H1 (cell line): Measurements from ENCODE around the gene GRIK4. TPM values are rescaled to one million over a fixed set of nuclear protein-coding genes. Genes with fewer than 3 reads are reported as not detected.
A peak's percentile ranks its signal among the peaks of the same experiment; 100 is the strongest.

ENCODE experiments used
- CTCF ChIA-PET: fragments of 300-600 bp; sonication (Branson Sonifier 250); formaldehyde crosslinking; loops from one replicate; lab custom pipeline; 2021; ENCODE audit not compliant: partially characterized antibody; lab: Charles Lee
- POLR2A ChIA-PET: fragments of 300-600 bp; sonication (Branson Sonifier 250); formaldehyde crosslinking; loops from one replicate; lab custom pipeline; 2021; ENCODE audit warnings: inconsistent platforms; ENCODE audit not compliant: partially characterized antibody; lab: Charles Lee
- DNase-seq, 2 experiments: peaks; one replicate each; pipeline versions ENCODE4 v3.0.0 to v3.0.0-alpha.2; 2010 to 2022; ENCODE audit warnings: low spot score in 2 of 2, low read depth in 1 of 2, mixed read lengths in 1 of 2
- FAIRE-seq: peaks from 2 replicates; lab custom pipeline; 2011; peaks lifted over from hg19 to GRCh38; lab: Jason Lieb, UNC
- H2AFZ ChIP-seq: 2 replicates; pipeline ENCODE4 v1.8.1; 2012; ENCODE audit warnings: low read length, inconsistent platforms
- H2AK5ac ChIP-seq: 2 replicates; pipeline ENCODE4 v1.6.1; 2013; ENCODE audit warnings: low read depth, low read length
- H2BK120ac ChIP-seq: replicated peaks from 2 replicates; pipeline ENCODE3; 2013; ENCODE audit warnings: low read depth, low read length, inconsistent platforms
- H2BK12ac ChIP-seq: 2 replicates; pipeline ENCODE4 v1.6.1; 2013; ENCODE audit warnings: low read depth, low read length
- H2BK15ac ChIP-seq: 2 replicates; pipeline ENCODE4 v1.6.1; 2013; ENCODE audit warnings: low read length
- H2BK20ac ChIP-seq: 2 replicates; pipeline ENCODE4 v1.6.1; 2013; ENCODE audit warnings: low read length
- H2BK5ac ChIP-seq: 2 replicates; pipeline ENCODE4 v1.6.1; 2013; ENCODE audit warnings: low read depth, low read length
- H3K14ac ChIP-seq: 2 replicates; pipeline ENCODE4 v1.6.1; 2013; ENCODE audit warnings: inconsistent platforms; ENCODE audit not compliant: insufficient read length
- H3K18ac ChIP-seq: 2 replicates; pipeline ENCODE4 v1.6.1; 2013; ENCODE audit warnings: low read length; ENCODE audit errors: extremely low read depth
- H3K23ac ChIP-seq: 2 replicates; pipeline ENCODE4 v1.6.1; 2013; ENCODE audit warnings: inconsistent platforms; ENCODE audit not compliant: insufficient read length
- H3K23me2 ChIP-seq: 2 replicates; pipeline ENCODE4 v1.6.1; 2013; ENCODE audit warnings: low read depth, low read length
- H3K27ac ChIP-seq: 2 replicates; pipeline ENCODE4 v1.6.1; 2011; ENCODE audit warnings: low read depth, low read length, inconsistent platforms
- H3K27me3 ChIP-seq, 4 experiments: replicated peaks in 1 of 4; 1 replicate in 1 of 4; 2 replicates in 3 of 4; pipeline versions ENCODE4 v1.6.1 to v1.8.1; 2011 to 2013; ENCODE audit warnings: low read length in 3 of 4, mild to moderate bottlenecking in 3 of 4, inconsistent platforms in 2 of 4, mixed read lengths in 2 of 4, moderate library complexity in 1 of 4; ENCODE audit not compliant: control insufficient read depth in 3 of 4, insufficient read depth in 3 of 4; ENCODE audit errors: extremely low read depth in 1 of 4
- H3K36me3 ChIP-seq, 4 experiments: 2 replicates each; pipeline versions ENCODE4 v1.6.1 to v1.8.1; 2011 to 2013; ENCODE audit warnings: mild to moderate bottlenecking in 4 of 4, low read length in 3 of 4, moderate library complexity in 2 of 4, control low read depth in 1 of 4, inconsistent platforms in 1 of 4; ENCODE audit not compliant: insufficient read depth in 4 of 4, control insufficient read depth in 2 of 4
- H3K4ac ChIP-seq: replicated peaks from 2 replicates; pipeline ENCODE3; 2013; ENCODE audit warnings: low read length, low read depth, mixed read lengths, inconsistent platforms; ENCODE audit not compliant: insufficient read length
- H3K4me1 ChIP-seq, 4 experiments: replicated peaks in 1 of 4; 1 replicate in 1 of 4; 2 replicates in 3 of 4; pipeline versions ENCODE4 v1.6.1 to v1.8.1; 2011 to 2013; ENCODE audit warnings: low read length in 3 of 4, inconsistent platforms in 2 of 4, mixed read lengths in 1 of 4; ENCODE audit not compliant: insufficient read depth in 4 of 4, control insufficient read depth in 3 of 4
- H3K4me2 ChIP-seq, 2 experiments: 2 replicates each; pipeline versions ENCODE4 v1.6.1 to v1.8.1; 2011 to 2013; ENCODE audit warnings: low read depth in 2 of 2, low read length in 2 of 2, control low read depth in 1 of 2, inconsistent platforms in 1 of 2, mild to moderate bottlenecking in 1 of 2; ENCODE audit not compliant: insufficient read depth in 1 of 2
- H3K4me3 ChIP-seq, 4 experiments: fragments of 200-600, 300-600 bp in 1 of 4; sonication (generic), shearing (Covaris generic), sonication (Bioruptor Twin) in 1 of 4; 2 replicates each; pipeline versions ENCODE4 v1.5.1 to v1.8.1; 2011 to 2016; ENCODE audit warnings: low read length in 4 of 4, low read depth in 3 of 4, control low read depth in 2 of 4, inconsistent platforms in 2 of 4, mild to moderate bottlenecking in 2 of 4, mixed read lengths in 1 of 4, moderate library complexity in 1 of 4; ENCODE audit not compliant: insufficient read depth in 2 of 4; ENCODE audit errors: extremely low read depth in 1 of 4
- H3K56ac ChIP-seq: replicated peaks from 2 replicates; pipeline ENCODE3; 2013; ENCODE audit warnings: low read depth, mild to moderate bottlenecking, mixed read lengths, low read length, inconsistent platforms; ENCODE audit not compliant: insufficient read length
- H3K79me1 ChIP-seq: 2 replicates; pipeline ENCODE4 v1.6.1; 2013; ENCODE audit warnings: low read depth, low read length, control low read depth
- H3K79me2 ChIP-seq, 2 experiments: 2 replicates each; pipeline versions ENCODE4 v1.6.1 to v1.8.1; 2012 to 2013; ENCODE audit warnings: low read length in 2 of 2, mild to moderate bottlenecking in 2 of 2, inconsistent platforms in 1 of 2; ENCODE audit not compliant: insufficient read depth in 2 of 2, control insufficient read depth in 1 of 2
- H3K9ac ChIP-seq, 4 experiments: replicated peaks in 1 of 4; 1 replicate in 1 of 4; 2 replicates in 3 of 4; pipeline versions ENCODE4 v1.6.1 to v1.8.1; 2011 to 2013; ENCODE audit warnings: low read depth in 3 of 4, low read length in 3 of 4, control low read depth in 2 of 4, mild to moderate bottlenecking in 2 of 4, moderate library complexity in 2 of 4, inconsistent platforms in 1 of 4; ENCODE audit errors: extremely low read depth in 1 of 4
- H3K9me3 ChIP-seq, 2 experiments: 2 replicates each; pipeline versions ENCODE4 v1.6.1 to v1.8.1; 2012 to 2013; ENCODE audit warnings: mild to moderate bottlenecking in 2 of 2, moderate library complexity in 2 of 2, control low read depth in 1 of 2, inconsistent platforms in 1 of 2, low read depth in 1 of 2, low read length in 1 of 2, mixed read lengths in 1 of 2; ENCODE audit not compliant: insufficient read depth in 2 of 2
- H4K20me1 ChIP-seq, 2 experiments: replicated peaks in 1 of 2; 2 replicates each; pipeline versions ENCODE3 to v1.8.1; 2011 to 2013; ENCODE audit warnings: inconsistent platforms in 2 of 2, low read length in 2 of 2, mild to moderate bottlenecking in 1 of 2; ENCODE audit not compliant: insufficient read depth in 2 of 2, control insufficient read depth in 1 of 2
- H4K5ac ChIP-seq: 2 replicates; pipeline ENCODE4 v1.6.1; 2013; ENCODE audit warnings: low read length, low read depth, mixed read lengths, inconsistent platforms; ENCODE audit not compliant: insufficient read length
- H4K8ac ChIP-seq: 2 replicates; pipeline ENCODE4 v1.8.0; 2013; ENCODE audit warnings: mild to moderate bottlenecking, moderate library complexity, low read length, inconsistent platforms; ENCODE audit not compliant: insufficient read depth; ENCODE audit errors: extremely low read depth
- H4K91ac ChIP-seq: replicated peaks from 2 replicates; pipeline ENCODE3; 2013; ENCODE audit warnings: low read length, mixed read lengths, inconsistent platforms; ENCODE audit not compliant: insufficient read length
- CHD1 ChIP-seq: IDR thresholded peaks from 2 replicates; pipeline ENCODE4 v1.6.1; 2012; ENCODE audit warnings: low read depth, low read length, improper control_type of control experiment
- KDM4A ChIP-seq: IDR thresholded peaks from one replicate; pipeline ENCODE4 v1.7.1; 2012; ENCODE audit warnings: low read depth, mild to moderate bottlenecking, moderate library complexity, low read length, inconsistent platforms; ENCODE audit not compliant: severe bottlenecking
- SP4 ChIP-seq: IDR thresholded peaks from 2 replicates; pipeline ENCODE4 v1.6.1; 2012; ENCODE audit warnings: low read length, inconsistent platforms
- WGBS, 2 experiments: shearing (Covaris generic) in 1 of 2; methylation state at CpG; one replicate each; pipeline versions ENCODE4 v1.1.6 to v1.1.7; 2013 to 2015; ENCODE audit warnings: low lambda C conversion rate in 2 of 2, mixed read lengths in 2 of 2, inconsistent platforms in 1 of 2, low coverage in 1 of 2, missing lambda C conversion rate in 1 of 2; ENCODE audit not compliant: insufficient replicate concordance in 2 of 2, insufficient coverage in 1 of 2, insufficient read length in 1 of 2; ENCODE audit errors: extremely low coverage in 1 of 2, missing lambda C conversion rate in 1 of 2; 5-methylcytosine and 5-hydroxymethylcytosine counted together
- polyA plus RNA-seq, 7 experiments: library from polyadenylated mRNA; depleted of rRNA in 3 of 7; stranded (reverse) in 5 of 7; unstranded in 2 of 7; fragments of >200 nt in 5 of 7; fragments of 200-250 nt in 2 of 7; gene quantifications; 1 replicate in 5 of 7; 2 replicates in 1 of 7; 4 replicates in 1 of 7; pipeline versions ENCODE4 v1.2.1 to v1.2.3, GENCODE V29; 2011 to 2013; ENCODE audit warnings: missing spikeins in 2 of 7, mixed read lengths in 2 of 7
- total RNA-seq: library from RNA; stranded (reverse); fragmentation: NEBNext Ultra II Directional; extraction: Animal tissue kit (Norgen Biotek cat#: 25700); gene quantifications from 2 replicates; pipeline ENCODE4 v1.2.1, GENCODE V29; 2021

The GRIK4 gene
- total and polyA plus RNA-seq, 2 of the 8 experiments (the other 6 are each of a cell fraction or from before 2014, with no cell fraction given) = 1.2 to 2.9 TPM

DNA sequence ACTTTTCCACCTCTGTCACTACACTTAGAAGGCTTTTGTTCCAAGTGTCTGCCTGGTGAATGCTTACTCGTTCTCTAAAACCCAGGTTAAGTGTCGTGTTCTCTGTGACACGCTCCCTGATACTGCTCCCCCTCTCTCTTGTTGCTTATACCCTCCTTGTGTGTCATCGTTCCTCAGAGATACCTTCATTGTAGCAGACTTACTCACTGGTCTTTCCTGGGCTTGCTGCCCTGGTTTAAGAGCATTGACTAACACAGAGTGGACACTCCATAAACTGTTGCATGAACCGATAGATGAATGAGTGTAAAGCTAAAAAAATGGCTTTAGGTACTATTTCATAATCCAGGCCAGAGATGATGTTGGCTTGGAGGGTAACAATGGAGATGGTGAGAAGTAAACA lies 171.3 kb downstream of the GRIK4 start:
- Histone ChIP-seq H3K14ac (no peak overlapping the region), H4K20me1 (no peaks in the 10 kb centered on the region), H3K79me2 (no peaks in the 10 kb centered on the region), H3K23me2 (no peaks in the 10 kb centered on the region), H4K8ac (no peak overlapping the region), H3K27me3 (no peaks in the 10 kb centered on the region), H3K23ac (no peak overlapping the region), H3K18ac (no peak overlapping the region), H2BK120ac (no peak overlapping the region), H3K4me1 (peaks cover 0 to 10% (median 5%) of the 10 kb centered on the region in 4 experiments; a peak in 5 of 7 replicates), H3K4me3 (no peak overlapping the region), H2AK5ac (peak overlapping the region; percentile 47; the same call in 1 of the 2 replicates), H2BK20ac (peak overlapping the region; percentile 76), H3K79me1 (0 out of 2 replicates have a peak, but pooled peaks cover 2% of the 10 kb centered on the region), H3K36me3 (no peaks in the 10 kb centered on the region; a peak in 1 of 8 replicates), H3K56ac (no peak overlapping the region), H3K27ac (no peak overlapping the region), H2BK5ac (0 out of 2 replicates have a peak overlapping the region, but pooled peaks have one; percentile 7), H2BK12ac (peak overlapping the region; percentile 75; the same call in 1 of the 2 replicates), H3K9ac (no peak overlapping the region), H2AFZ (no peak overlapping the region), H3K9me3 (no peaks in the 10 kb centered on the region), H2BK15ac (peak overlapping the region; percentile 6; the same call in 1 of the 2 replicates), H3K4ac (no peak overlapping the region), H4K5ac (no peak overlapping the region), H3K4me2 (no peak overlapping the region), H4K91ac (peak overlapping the region; percentile 22)
- TF ChIP-seq SP4 (no peak), CHD1 (no peak), KDM4A (no peak)
- FAIRE-seq = no peak
- CTCF ChIA-PET = interaction anchor here (0.6 to 12.7 kb wide), 8 partner anchors 14 to 252 kb away, joined by 3 to 140 read pairs (median 6); no protein-coding TSS in a partner anchor
- DNase-seq = no peak
- WGBS, 2 experiments = 95% methylated on average over 5 of the region's 5 CpGs; no CpG with 5 or more reads in 1 of the 2 experiments
- POLR2A ChIA-PET = no interaction called here
